ENCODE measurements around the gene IKBKG.

DNA sequence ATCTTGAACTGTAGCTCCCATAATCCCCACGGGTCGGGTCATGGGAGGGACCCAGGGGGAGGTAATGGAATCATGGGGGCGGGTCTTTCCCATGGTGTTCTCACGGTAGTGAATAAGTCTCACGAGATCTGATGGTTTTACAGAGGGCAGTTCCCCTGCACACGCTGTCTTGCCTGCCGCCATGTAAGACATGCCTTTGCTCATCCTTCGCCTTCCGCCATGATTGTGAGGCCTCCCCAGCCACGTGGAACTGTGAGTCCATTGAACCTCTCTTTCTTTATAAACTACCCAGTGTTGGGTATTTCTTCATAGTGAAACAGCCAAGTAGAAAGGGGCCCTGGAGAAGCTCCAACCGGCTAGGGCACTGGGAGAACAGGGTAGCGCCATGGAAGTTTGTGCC, 49.8 kb downstream of the IKBKG start:
- TF ChIP-seq, protein P1, sequence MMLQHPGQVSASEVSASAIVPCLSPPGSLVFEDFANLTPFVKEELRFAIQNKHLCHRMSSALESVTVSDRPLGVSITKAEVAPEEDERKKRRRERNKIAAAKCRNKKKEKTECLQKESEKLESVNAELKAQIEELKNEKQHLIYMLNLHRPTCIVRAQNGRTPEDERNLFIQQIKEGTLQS (IDR thresholded peaks at IDR 0.05; ENCODE audit: insufficient read depth, low read depth, low read length) = no peak
- no peak for TF ChIP-seq BACH1 (IDR thresholded peaks at IDR 0.05; ENCODE audit: low read length)

All from H1 (cell line).